ENCODE results near the gene KCNIP1.
A peak's percentile ranks its signal among the peaks of the same experiment; 100 is the strongest.

The KCNIP1 gene

GRCh38 chr5:170617533-170618490 lies 114.0 kb downstream of the KCNIP1 start:
- no peak for DNase-seq (ENCODE audit: low read depth)
- TF ChIP-seq CTCF (IDR thresholded peaks at IDR 0.05; ENCODE audit: insufficient read depth, low read depth, low read length, missing control alignments), result no peak
- no peak overlapping the region for H3K4me3 ChIP-seq (ENCODE audit: low read depth, low read length)

- H3K4me3 ChIP-seq (ENCODE audit: low read depth, low read length), result no peak overlapping the region
- DNase-seq (ENCODE audit: low read depth), result no peak
- no peak for TF ChIP-seq CTCF (IDR thresholded peaks at IDR 0.05; ENCODE audit: insufficient read depth, low read depth, low read length, missing control alignments)
Measured at GRCh38 chr5:170619869-170620268, 116.0 kb downstream of the KCNIP1 start.

- no peak for TF ChIP-seq CTCF (IDR thresholded peaks at IDR 0.05; ENCODE audit: insufficient read depth, low read depth, low read length, missing control alignments)
- no peak for DNase-seq (ENCODE audit: low read depth)
- H3K4me3 ChIP-seq (ENCODE audit: low read depth, low read length), result no peak overlapping the region
Measured at GRCh38 chr5:170622933-170623332, 119.1 kb downstream of the KCNIP1 start.

- peak; percentile 57 for TF ChIP-seq CTCF (IDR thresholded peaks at IDR 0.05; ENCODE audit: insufficient read depth, low read depth, low read length, missing control alignments)
- no peak overlapping the region for H3K4me3 ChIP-seq (ENCODE audit: low read depth, low read length)
- DNase-seq (ENCODE audit: low read depth), result peak; percentile 59
Measured at GRCh38 chr5:170623576-170624181, 119.9 kb downstream of the KCNIP1 start.

GRCh38 chr5:170625221-170626165 lies 121.7 kb downstream of the KCNIP1 start:
- H3K4me3 ChIP-seq (ENCODE audit: low read depth, low read length), result no peak overlapping the region
- TF ChIP-seq CTCF (IDR thresholded peaks at IDR 0.05; ENCODE audit: insufficient read depth, low read depth, low read length, missing control alignments), result no peak
- no peak for DNase-seq (ENCODE audit: low read depth)

GRCh38 chr5:170626507-170627150 lies 122.8 kb downstream of the KCNIP1 start:
- no peak for TF ChIP-seq CTCF (IDR thresholded peaks at IDR 0.05; ENCODE audit: insufficient read depth, low read depth, low read length, missing control alignments)
- no peak overlapping the region for H3K4me3 ChIP-seq (ENCODE audit: low read depth, low read length)
- DNase-seq (ENCODE audit: low read depth), result no peak

Measured in GM12865 (cell line).